Measurements from ENCODE around the gene LPAR3.

DNA sequence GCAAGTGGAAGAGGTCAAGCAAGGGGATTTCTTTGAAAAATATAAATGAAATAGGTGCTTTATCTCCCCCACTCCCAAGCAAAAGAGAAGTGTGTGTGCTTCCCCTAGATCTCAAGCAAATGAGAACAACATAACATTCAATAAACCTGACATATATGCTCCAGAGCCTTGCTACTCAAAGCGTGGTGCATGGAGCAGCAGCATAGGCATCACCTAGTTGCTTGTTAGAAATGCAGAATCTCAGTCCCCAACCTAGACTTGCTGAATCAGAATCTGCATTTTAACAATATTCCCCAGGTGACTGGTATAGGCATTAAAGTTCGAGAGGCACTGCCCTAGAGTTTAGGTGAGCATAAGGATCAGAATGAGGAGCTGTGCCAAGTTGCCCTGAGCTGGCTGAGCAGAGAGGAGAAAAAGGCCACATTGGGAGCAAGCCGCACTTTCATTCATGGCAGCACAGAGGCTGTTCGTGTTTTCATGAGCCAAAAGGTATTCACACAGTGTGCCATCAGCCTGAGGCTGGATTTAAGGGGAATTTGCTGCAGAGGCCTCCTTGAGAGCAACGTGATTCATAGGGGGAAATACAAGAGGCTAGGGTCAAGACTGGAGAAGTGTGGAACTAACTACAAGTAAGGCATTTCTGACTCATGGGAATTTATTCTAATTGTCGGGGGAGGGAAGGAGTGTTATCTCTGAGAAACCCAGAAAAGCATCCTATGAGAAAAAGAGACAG, 14.3 kb upstream of the LPAR3 start:
- TF ChIP-seq, protein P1, sequence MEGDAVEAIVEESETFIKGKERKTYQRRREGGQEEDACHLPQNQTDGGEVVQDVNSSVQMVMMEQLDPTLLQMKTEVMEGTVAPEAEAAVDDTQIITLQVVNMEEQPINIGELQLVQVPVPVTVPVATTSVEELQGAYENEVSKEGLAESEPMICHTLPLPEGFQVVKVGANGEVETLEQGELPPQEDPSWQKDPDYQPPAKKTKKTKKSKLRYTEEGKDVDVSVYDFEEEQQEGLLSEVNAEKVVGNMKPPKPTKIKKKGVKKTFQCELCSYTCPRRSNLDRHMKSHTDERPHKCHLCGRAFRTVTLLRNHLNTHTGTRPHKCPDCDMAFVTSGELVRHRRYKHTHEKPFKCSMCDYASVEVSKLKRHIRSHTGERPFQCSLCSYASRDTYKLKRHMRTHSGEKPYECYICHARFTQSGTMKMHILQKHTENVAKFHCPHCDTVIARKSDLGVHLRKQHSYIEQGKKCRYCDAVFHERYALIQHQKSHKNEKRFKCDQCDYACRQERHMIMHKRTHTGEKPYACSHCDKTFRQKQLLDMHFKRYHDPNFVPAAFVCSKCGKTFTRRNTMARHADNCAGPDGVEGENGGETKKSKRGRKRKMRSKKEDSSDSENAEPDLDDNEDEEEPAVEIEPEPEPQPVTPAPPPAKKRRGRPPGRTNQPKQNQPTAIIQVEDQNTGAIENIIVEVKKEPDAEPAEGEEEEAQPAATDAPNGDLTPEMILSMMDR (IDR thresholded peaks at IDR 0.05): no peak
- no peak for TF ChIP-seq EZH2 (IDR thresholded peaks at IDR 0.05; ENCODE audit: borderline replicate concordance, insufficient read depth, low read depth, low read length, poor library complexity, severe bottlenecking)

Measured in B cell (primary cell).